Liver (tissue), 9 donors: ENCODE measurements around the gene SS18L1. TPM values are rescaled to one million over a fixed set of nuclear protein-coding genes. Genes with fewer than 3 reads are reported as not detected.
A peak's percentile ranks its signal among the peaks of the same experiment; 100 is the strongest.

Source experiments
- DNase-seq: peaks from one replicate; pipeline ENCODE4 v3.0.0-alpha.2; 2017; ENCODE audit warnings: low spot score
- H3K27ac ChIP-seq, 2 donors: one replicate each; pipeline ENCODE4 v1.7.0; 2013; ENCODE audit warnings: inconsistent platforms in 2 of 2, low read length in 2 of 2, control low read depth in 1 of 2, low read depth in 1 of 2, mild to moderate bottlenecking in 1 of 2
- H3K27me3 ChIP-seq, 4 donors: one replicate each; pipeline versions ENCODE4 v1.6.1 to v1.7.0; 2013; ENCODE audit warnings: low read length in 3 of 4, inconsistent platforms in 1 of 4, mild to moderate bottlenecking in 1 of 4, moderate library complexity in 1 of 4; ENCODE audit not compliant: control insufficient read depth in 4 of 4, insufficient read depth in 4 of 4
- H3K36me3 ChIP-seq, 4 donors: one replicate each; pipeline versions ENCODE4 v1.6.1 to v1.7.0; 2013; ENCODE audit warnings: low read length in 3 of 4, mild to moderate bottlenecking in 3 of 4, low read depth in 1 of 4, moderate library complexity in 1 of 4; ENCODE audit not compliant: control insufficient read depth in 4 of 4, insufficient read depth in 3 of 4
- H3K4me1 ChIP-seq, 4 donors: one replicate each; pipeline versions ENCODE4 v1.6.1 to v1.7.0; 2013; ENCODE audit warnings: low read length in 3 of 4, mild to moderate bottlenecking in 3 of 4, moderate library complexity in 1 of 4; ENCODE audit not compliant: control insufficient read depth in 4 of 4, insufficient read depth in 4 of 4
- H3K4me3 ChIP-seq, 3 donors: one replicate each; pipeline versions ENCODE4 v1.6.1 to v1.7.0; 2013; ENCODE audit warnings: low read length in 3 of 3, control low read depth in 1 of 3, low read depth in 1 of 3, mild to moderate bottlenecking in 1 of 3
- H3K9ac ChIP-seq, 2 donors: one replicate each; pipeline ENCODE4 v1.7.0; 2013; ENCODE audit warnings: low read length in 2 of 2, mild to moderate bottlenecking in 2 of 2, moderate library complexity in 2 of 2, control low read depth in 1 of 2, low read depth in 1 of 2
- H3K9me3 ChIP-seq, 4 donors: one replicate each; pipeline versions ENCODE4 v1.6.1 to v1.7.0; 2013; ENCODE audit warnings: low read length in 3 of 4; ENCODE audit not compliant: control insufficient read depth in 4 of 4
- ATF3 ChIP-seq: IDR thresholded peaks from 2 replicates; pipeline ENCODE4 v1.6.1; 2016; ENCODE audit warnings: antibody characterized with exemption
- FOXA2 ChIP-seq: IDR thresholded peaks from 2 replicates; pipeline ENCODE4 v1.6.1; 2016; ENCODE audit warnings: antibody characterized with exemption
- HNF4A ChIP-seq, 2 donors: conservative IDR thresholded peaks; 2 replicates each; pipeline ENCODE4 v1.6.1; 2016; ENCODE audit warnings: antibody characterized with exemption in 2 of 2, mild to moderate bottlenecking in 2 of 2
- HNF4G ChIP-seq: IDR thresholded peaks from 2 replicates; pipeline ENCODE4 v1.6.1; 2016; ENCODE audit warnings: antibody characterized with exemption
- RAD21 ChIP-seq, 2 donors: IDR thresholded peaks; 2 replicates each; pipeline ENCODE4 v1.6.1; 2016; ENCODE audit warnings: antibody characterized with exemption in 2 of 2, mild to moderate bottlenecking in 2 of 2
- REST ChIP-seq: IDR thresholded peaks from 2 replicates; pipeline ENCODE4 v1.6.1; 2016; ENCODE audit warnings: antibody characterized with exemption, mild to moderate bottlenecking
- RXRA ChIP-seq, 2 donors: IDR thresholded peaks; 2 replicates each; pipeline ENCODE4 v1.6.1; 2017 to 2018; ENCODE audit warnings: antibody characterized with exemption in 2 of 2, mild to moderate bottlenecking in 1 of 2
- SP1 ChIP-seq: IDR thresholded peaks from 2 replicates; pipeline ENCODE4 v1.6.1; 2018; ENCODE audit warnings: antibody characterized with exemption, mild to moderate bottlenecking
- TAF1 ChIP-seq: conservative IDR thresholded peaks from 2 replicates; pipeline ENCODE4 v1.6.1; 2016; ENCODE audit warnings: antibody characterized with exemption, mild to moderate bottlenecking
- WGBS: extraction: QIAGEN DNeasy Blood & Tissue Kit; methylation state at CpG from one replicate; pipeline ENCODE4 v1.1.7; 2013; 5-methylcytosine and 5-hydroxymethylcytosine counted together
- polyA plus RNA-seq, 2 donors: library from polyadenylated mRNA; stranded (reverse) in 1 of 2; unstranded in 1 of 2; fragments of 200-250 nt in 1 of 2; fragments of >200 nt in 1 of 2; fragmentation: Nextera tagmentation in 1 of 2; extraction: Ambion mirVana in 1 of 2; gene quantifications; one replicate each; pipeline versions ENCODE4 v1.2.1 to v1.2.3, GENCODE V29; 2013 to 2015
- total RNA-seq, 2 donors: library from RNA; depleted of rRNA; stranded (reverse); fragments of >200 nt; gene quantifications; one replicate each; pipeline ENCODE4 v1.2.3, GENCODE V29; 2014
- donor health status: healthy.
- donor health status: healthy.
- donor health status: healthy.
- donor health status: healthy.
- donor health status: healthy.

SS18L1 gene
- total and polyA plus RNA-seq, 4 donors: 6.1 to 24.3 (median 16.7) TPM

- 1% methylated on average over 77 of the region's 77 CpGs for WGBS
- no peak for TF ChIP-seq TAF1
- peak in 1 of 2 donors; percentile 43 for TF ChIP-seq RAD21 (IDR thresholded peaks at IDR 0.05)
- TF ChIP-seq RXRA (IDR thresholded peaks at IDR 0.05): peak in 1 of 2 donors; percentile 12
- TF ChIP-seq HNF4A (conservative IDR thresholded peaks at IDR 0.05): peak; percentile 4 to 8
- Histone ChIP-seq H3K27me3 (no peaks in the 10 kb centered on the region), H3K9me3 (no peaks in the 10 kb centered on the region), H3K36me3 (peaks cover 3 to 24% (median 20%) of the 10 kb centered on the region in 4 donors), H3K27ac (peak overlapping the region; percentile 29 to 71), H3K4me3 (peak overlapping the region; percentile 78 to 88 (median 85)), H3K9ac (peak overlapping the region in 1 of 2 donors; percentile 19), H3K4me1 (peaks cover 0 to 16% (median 12%) of the 10 kb centered on the region in 4 donors)
- DNase-seq: peak; percentile 60
These were observed 20.7 kb upstream of the SS18L1 start for GRCh38 chr20:62122654-62123449.

GRCh38 chr20:62123450-62124118, 20.0 kb upstream of the SS18L1 start:
- Histone ChIP-seq H3K27ac (peak overlapping the region in 1 of 2 donors; percentile 2), H3K4me3 (peak overlapping the region in 2 of 3 donors; percentile 78 to 88), H3K4me1 (peaks cover 0 to 16% (median 12%) of the 10 kb centered on the region in 4 donors), H3K36me3 (peaks cover 5 to 32% (median 27%) of the 10 kb centered on the region in 4 donors), H3K9ac (peak overlapping the region in 1 of 2 donors; percentile 19), H3K27me3 (no peaks in the 10 kb centered on the region), H3K9me3 (no peaks in the 10 kb centered on the region)
- WGBS: 49% methylated on average over 19 of the region's 19 CpGs
- DNase-seq: no peak
- no peak for TF ChIP-seq FOXA2
- no peak for TF ChIP-seq HNF4G
- no peak for TF ChIP-seq SP1
- no peak for TF ChIP-seq RXRA (IDR thresholded peaks at IDR 0.05)
- TF ChIP-seq HNF4A (conservative IDR thresholded peaks at IDR 0.05): peak in 1 of 2 donors; percentile 1

GRCh38 chr20:62126141-62126540, 17.4 kb upstream of the SS18L1 start:
- H3K36me3 ChIP-seq: peaks cover 11 to 54% (median 41%) of the 10 kb centered on the region in 4 donors
- H3K4me3 ChIP-seq: no peak overlapping the region
- no peaks in the 10 kb centered on the region for H3K27me3 ChIP-seq
- H3K4me1 ChIP-seq: peaks cover 0 to 15% (median 11%) of the 10 kb centered on the region in 4 donors
- DNase-seq: no peak
- H3K9me3 ChIP-seq: no peaks in the 10 kb centered on the region
- 97% methylated on average over 20 of the region's 20 CpGs for WGBS
- H3K27ac ChIP-seq: no peak overlapping the region
- no peak overlapping the region for H3K9ac ChIP-seq
- TF ChIP-seq TAF1 (no peak), SP1 (no peak), REST (no peak), ATF3 (no peak)
